GM19193 (cell line): ENCODE measurements around the gene DUOX2.

Experiments
- POLR2A ChIP-seq: IDR thresholded peaks from 4 replicates; pipeline ENCODE4 v1.6.1; 2011; ENCODE audit not compliant: insufficient read depth, insufficient read length; ENCODE audit errors: extremely low read depth

The DUOX2 gene

GRCh38 chr15:45114076-45114750, at the start of gene DUOX2, which contains the start of gene DUOXA2:
Gene DUOX2 (minus strand): TSS chr15:45114172. CDS start chr15:45113411, 761 bp downstream.
Gene DUOXA2 (plus strand): TSS chr15:45114326. CDS start chr15:45114606, 280 bp downstream.
- no peak for TF ChIP-seq POLR2A

- no peak for TF ChIP-seq POLR2A
Measured at GRCh38 chr15:45163508-45163856, 49.5 kb upstream of the DUOX2 start.

GRCh38 chr15:45162771-45163507, 49.0 kb upstream of the DUOX2 start:
- no peak for TF ChIP-seq POLR2A

GRCh38 chr15:45161666-45162065, 47.7 kb upstream of the DUOX2 start:
- TF ChIP-seq POLR2A: no peak

- no peak for TF ChIP-seq POLR2A
Measured at GRCh38 chr15:45157974-45158373, 44.0 kb upstream of the DUOX2 start.

- no peak for TF ChIP-seq POLR2A
Measured at GRCh38 chr15:45156744-45157455, 42.9 kb upstream of the DUOX2 start.

GRCh38 chr15:45155739-45156138, 41.8 kb upstream of the DUOX2 start:
- no peak for TF ChIP-seq POLR2A

- no peak for TF ChIP-seq POLR2A
Measured at GRCh38 chr15:45151998-45152828, 38.2 kb upstream of the DUOX2 start.

- no peak for TF ChIP-seq POLR2A
Measured at GRCh38 chr15:45150997-45151396, 37.0 kb upstream of the DUOX2 start.

- TF ChIP-seq POLR2A: no peak
Measured at GRCh38 chr15:45150481-45150880, 36.5 kb upstream of the DUOX2 start.

GRCh38 chr15:45149060-45149459, 35.1 kb upstream of the DUOX2 start:
- TF ChIP-seq POLR2A: no peak

- TF ChIP-seq POLR2A: no peak
Measured at GRCh38 chr15:45148076-45149059, 34.4 kb upstream of the DUOX2 start.

GRCh38 chr15:45147606-45148005, 33.6 kb upstream of the DUOX2 start:
- TF ChIP-seq POLR2A: no peak

GRCh38 chr15:45146405-45146804, 32.4 kb upstream of the DUOX2 start:
- no peak for TF ChIP-seq POLR2A
